Mesenteric fat pad (tissue), 1 donor: ENCODE measurements around the gene C21orf58. TPM values are rescaled to one million over a fixed set of nuclear protein-coding genes. Genes with fewer than 3 reads are reported as not detected.
"Not testable (repeated sequence)": the region's sequence is repeated elsewhere in the genome, so short reads cannot be mapped to it uniquely, and the experiment has no call there.

Experiments
- DNase-seq: peaks from one replicate; pipeline ENCODE4 v3.0.0-alpha.2; 2020; ENCODE audit warnings: low spot score
- long read RNA-seq: library from polyadenylated mRNA; unstranded; transcript quantifications from one replicate; pipeline ENCODE4 v2.0.0, GENCODE V29; 2020
- total RNA-seq: library from RNA; stranded (reverse); fragmentation: NEBNext Ultra II Directional; extraction: Animal tissue kit (Norgen Biotek cat#: 25700); gene quantifications from one replicate; pipeline ENCODE4 v1.2.1, GENCODE V29; 2021
- donor health status: DM: yes; HTN: yes; CAD: no.

The C21orf58 gene
- 0.96 TPM for total RNA-seq
- long read RNA-seq, partial matches to known transcripts = 0 of 2 reads
- long read RNA-seq, other reads (novel, unspliced or antisense) = 2 of 2 reads

GRCh38 chr21:46323710-46324389 is at the start of gene C21orf58, which contains the start of gene PCNT:
TSS of gene C21orf58 (minus strand) at chr21:46323870. CDS start at chr21:46322738, 1,132 bp downstream.
TSS of gene PCNT (plus strand) at chr21:46324156. CDS start at chr21:46324229, 73 bp downstream.
- peak; percentile 100 for DNase-seq

DNA sequence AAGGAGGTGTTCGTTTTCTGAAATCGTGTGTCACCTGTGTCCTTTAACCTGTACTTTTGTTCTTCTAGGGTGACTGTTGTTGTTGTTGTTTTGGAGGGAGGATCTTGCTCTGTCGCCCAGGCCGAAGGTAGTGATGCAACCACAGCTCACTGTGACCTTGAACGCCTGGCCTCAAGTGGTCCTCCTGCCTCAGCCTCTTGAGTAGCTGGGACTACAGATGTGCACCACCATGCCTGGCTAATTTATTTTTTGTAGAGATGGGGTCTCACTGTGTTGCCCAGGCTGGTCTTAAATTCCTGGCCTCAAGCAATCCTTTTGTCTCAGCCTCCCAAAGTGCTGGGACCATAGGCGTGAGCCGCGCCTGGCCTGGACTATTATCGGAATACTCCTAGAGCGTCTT is 49.3 kb upstream of the C21orf58 start:
- DNase-seq = not testable (repeated sequence)

DNA sequence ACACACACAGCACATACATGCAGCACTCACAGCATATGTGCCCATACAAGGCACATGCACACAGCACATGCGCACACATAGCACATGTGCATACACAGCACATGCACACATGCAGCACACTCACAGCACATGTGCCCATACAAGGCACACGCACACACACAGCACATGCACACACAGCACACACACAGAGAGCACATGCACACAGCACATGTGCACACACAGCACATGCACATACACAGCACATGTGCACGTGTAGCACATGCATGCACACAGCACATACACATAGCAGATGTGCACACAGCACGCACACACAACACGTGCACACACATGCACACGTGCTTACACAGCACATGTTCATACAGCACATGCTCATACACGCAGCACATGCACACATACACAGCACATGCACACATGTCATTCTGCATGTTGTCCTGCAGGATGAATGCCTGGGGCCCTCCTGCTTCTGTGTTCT is 48.4 kb upstream of the C21orf58 start:
- DNase-seq = no peak

GRCh38 chr21:46371204-46372013 is 47.7 kb upstream of the C21orf58 start:
- DNase-seq = no peak

- no peak for DNase-seq
These were observed 46.0 kb upstream of the C21orf58 start for GRCh38 chr21:46369520-46370235.

- no peak for DNase-seq
These were observed 45.0 kb upstream of the C21orf58 start for GRCh38 chr21:46368533-46369285.

- no peak for DNase-seq
These were observed 43.3 kb upstream of the C21orf58 start for GRCh38 chr21:46366966-46367365.

DNA sequence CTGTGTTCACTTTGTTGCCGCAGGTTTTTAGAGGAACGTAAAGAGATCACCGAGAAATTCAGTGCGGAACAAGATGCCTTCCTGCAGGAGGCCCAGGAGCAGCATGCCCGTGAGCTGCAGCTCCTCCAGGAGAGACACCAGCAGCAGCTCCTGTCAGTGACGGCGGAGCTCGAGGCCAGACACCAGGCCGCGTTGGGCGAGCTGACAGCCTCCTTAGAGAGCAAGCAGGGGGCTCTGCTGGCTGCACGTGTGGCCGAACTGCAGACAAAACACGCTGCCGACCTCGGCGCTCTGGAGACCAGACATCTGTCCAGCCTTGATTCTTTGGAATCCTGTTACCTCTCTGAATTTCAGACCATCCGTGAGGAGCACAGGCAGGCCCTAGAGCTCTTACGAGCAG is 42.9 kb upstream of the C21orf58 start:
- DNase-seq = no peak

DNA sequence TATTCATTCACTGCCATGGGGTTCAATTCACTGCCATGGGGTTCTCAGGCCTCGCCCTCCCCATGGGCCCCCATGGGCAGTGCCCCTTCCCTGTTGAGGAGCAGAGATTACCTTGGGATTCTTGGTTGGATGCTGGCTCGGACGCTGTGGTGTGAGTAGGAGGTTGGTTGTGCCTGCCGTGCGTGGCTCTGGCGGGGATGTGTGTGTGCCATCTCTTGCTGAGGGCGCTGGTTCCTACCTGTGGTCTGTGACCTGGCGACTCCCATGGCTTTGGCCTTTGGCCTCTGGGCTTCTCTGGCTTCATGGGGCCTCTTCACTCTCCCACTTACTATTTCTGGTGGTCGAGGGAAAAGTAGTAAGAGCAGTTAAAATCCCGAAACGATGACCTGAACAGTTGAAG is 42.4 kb upstream of the C21orf58 start:
- DNase-seq = no peak

GRCh38 chr21:46363698-46364097 is 40.0 kb upstream of the C21orf58 start:
- no peak for DNase-seq

GRCh38 chr21:46362946-46363345 is 39.3 kb upstream of the C21orf58 start:
- no peak for DNase-seq

- DNase-seq = no peak
These were observed 38.3 kb upstream of the C21orf58 start for GRCh38 chr21:46361935-46362334.

GRCh38 chr21:46361176-46361575 is 37.5 kb upstream of the C21orf58 start:
- DNase-seq = no peak

DNA sequence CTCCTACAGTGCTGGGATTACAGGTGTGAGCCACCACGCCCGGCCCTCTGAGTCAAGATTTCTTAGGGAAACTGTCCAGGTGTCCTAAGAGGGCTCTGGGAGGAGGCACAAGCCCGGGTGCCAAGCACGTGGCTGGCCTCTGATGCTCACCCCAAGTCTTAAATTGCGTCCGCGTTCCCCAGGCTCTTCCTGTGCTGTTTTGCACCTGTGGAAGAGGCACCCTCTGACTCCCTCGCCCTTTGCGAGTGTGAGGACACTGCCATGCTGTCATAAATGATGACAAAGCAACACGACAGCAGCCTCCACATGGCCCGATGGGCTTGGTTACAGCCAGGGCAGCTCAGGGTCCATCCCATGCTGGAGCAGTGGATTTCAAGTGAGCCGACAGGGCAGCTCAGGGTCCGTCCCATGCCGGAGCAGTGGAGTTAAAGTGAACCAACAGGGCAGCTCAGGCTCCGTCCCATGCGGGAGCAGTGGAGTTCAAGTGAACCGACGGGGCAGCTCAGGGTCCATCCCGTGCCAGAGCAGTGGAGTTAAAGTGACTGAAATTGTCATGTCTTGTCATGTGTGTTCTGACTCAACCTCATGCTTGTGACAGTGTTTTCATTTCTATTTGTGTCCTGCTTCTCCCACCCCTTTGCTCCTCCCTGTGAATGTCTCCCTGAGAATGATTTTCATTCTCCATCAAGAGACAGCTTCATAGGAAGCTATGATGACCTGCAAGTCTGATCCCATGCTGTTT is 34.2 kb upstream of the C21orf58 start:
- DNase-seq = no peak

GRCh38 chr21:46357335-46357604 is 33.6 kb upstream of the C21orf58 start:
- no peak for DNase-seq

DNA sequence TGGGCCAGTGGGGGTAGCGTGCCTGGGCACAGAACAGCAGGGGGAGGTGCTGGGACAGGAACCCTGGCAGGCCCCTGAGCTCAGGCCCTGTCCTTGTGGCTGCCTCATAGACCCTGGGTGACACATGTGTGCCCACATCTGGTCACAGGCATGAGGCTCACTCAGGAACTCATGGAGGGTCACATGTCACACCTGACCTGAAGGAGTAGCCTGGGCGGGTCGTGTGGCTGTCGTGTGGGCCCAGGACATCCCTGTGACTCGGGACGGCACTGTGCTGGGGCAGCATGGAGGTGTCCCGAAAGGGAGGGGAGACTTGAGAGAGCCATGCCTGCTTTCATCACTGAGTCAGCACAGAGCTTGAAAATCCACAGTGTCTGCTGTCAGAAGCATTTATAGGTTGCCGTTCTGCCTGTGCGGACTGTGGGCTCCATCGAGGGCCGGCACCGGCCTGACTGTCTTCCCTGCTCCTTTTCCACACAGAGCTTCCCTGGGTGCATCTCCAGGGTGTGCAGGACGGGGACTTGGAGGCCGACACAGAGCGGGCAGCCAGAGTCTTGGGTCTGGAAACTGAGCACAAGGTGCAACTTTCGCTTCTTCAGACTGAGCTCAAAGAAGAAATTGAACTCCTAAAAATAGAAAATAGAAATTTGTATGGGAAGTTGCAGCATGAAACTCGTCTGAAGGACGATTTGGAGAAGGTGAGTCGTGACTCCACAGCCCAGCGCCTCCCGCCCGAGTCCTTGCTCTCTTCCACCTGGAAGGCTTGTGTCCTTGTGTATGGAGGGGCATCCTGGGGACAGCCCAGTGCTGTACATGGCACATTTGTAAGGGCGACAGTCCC is 33.0 kb upstream of the C21orf58 start:
- DNase-seq = no peak

DNA sequence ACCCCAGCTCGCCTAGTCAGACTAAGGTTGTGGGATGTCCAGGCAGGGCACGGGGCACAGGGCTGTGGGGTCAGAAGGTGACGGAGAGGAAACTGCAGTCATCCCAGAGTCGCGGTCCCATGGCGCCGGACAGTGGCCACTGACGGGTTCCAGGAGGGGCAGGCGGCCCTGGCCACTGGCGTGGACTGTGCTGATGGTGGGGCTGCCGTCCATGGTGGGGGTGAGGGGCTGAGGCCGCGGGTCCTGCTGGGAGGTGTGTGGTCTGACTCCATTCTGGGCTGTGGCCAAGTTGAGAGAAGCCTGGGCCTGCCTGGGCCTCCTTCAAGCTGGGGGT is 32.3 kb upstream of the C21orf58 start:
- DNase-seq = no peak

DNA sequence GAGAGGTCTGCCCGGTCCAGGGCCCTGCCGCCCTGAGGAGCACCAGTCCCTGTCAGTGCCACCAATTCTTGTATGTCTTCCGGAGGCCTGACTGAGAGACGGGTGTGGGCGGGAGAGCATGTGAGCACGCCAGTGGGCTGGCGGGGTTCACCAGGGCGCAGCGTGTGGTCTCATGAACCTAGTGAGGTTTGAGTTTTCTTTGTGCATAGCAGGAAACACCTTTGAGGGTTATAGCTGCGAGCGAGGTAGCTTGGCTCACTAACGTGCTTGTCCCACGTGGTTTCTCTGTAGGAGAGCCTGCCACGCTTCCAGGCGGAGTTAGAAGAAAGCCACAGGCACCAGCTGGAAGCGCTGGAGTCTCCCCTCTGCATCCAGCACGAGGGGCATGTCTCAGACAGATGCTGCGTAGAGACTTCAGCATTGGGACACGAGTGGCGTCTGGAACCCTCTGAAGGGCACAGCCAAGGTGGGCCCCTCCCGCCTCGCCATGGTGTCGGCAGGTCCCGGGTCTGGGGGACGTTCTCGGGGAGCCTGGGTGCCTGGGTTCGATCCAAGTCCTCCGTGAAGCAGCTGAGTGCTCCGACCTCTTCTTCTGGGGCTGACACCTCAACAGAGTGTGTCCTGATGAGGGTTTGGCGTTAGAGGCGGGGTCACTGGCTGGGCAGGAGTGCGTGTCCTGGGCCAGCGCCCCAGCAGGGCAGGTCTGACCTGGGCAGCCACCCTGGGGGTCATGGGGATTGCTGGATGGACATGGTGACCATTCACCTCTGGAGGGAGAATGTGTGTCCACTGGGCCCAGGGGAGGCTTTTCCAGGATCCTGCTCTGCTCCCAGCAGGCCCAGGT is 31.7 kb upstream of the C21orf58 start:
- DNase-seq = no peak

GRCh38 chr21:46354518-46354917 is 30.8 kb upstream of the C21orf58 start:
- DNase-seq = no peak
